Activated T-cell treated with anti-CD3 and anti-CD28 coated beads, Interleukin-2, amount 50 U/mL, for 72 hours (primary cell): Measurements from ENCODE around the gene KDM5C. TPM values are rescaled to one million over a fixed set of nuclear protein-coding genes. Genes with fewer than 3 reads are reported as not detected.

Experiments used
- ATAC-seq, 2 donors: fragments of 150-1000 bp; cut with Tn5 transposase; replicated peaks in 1 of 2; 2 replicates each; pipeline ENCODE4 v1.10.0; 2021; ENCODE audit warnings: moderate library complexity in 2 of 2, mild to moderate bottlenecking in 1 of 2
- DNase-seq, 2 donors: peaks; one replicate each; pipeline ENCODE4 v3.0.0; 2021 to 2022; ENCODE audit warnings: mixed read lengths in 1 of 2
- H3K27ac Mint-ChIP-seq: one replicate; pipeline ENCODE4 v1.8.0; 2022; ENCODE audit warnings: mild to moderate bottlenecking, moderate library complexity, mixed read lengths
- H3K27me3 Mint-ChIP-seq: one replicate; pipeline ENCODE4 v1.8.0; 2022; ENCODE audit warnings: low read depth, mixed read lengths
- H3K36me3 Mint-ChIP-seq, 2 donors: one replicate each; pipeline ENCODE4 v1.8.0; 2022; ENCODE audit warnings: mixed read lengths in 2 of 2, mild to moderate bottlenecking in 1 of 2; ENCODE audit not compliant: insufficient read depth in 2 of 2
- H3K4me1 Mint-ChIP-seq: one replicate; pipeline ENCODE4 v1.8.0; 2022; ENCODE audit warnings: low read depth, mixed read lengths
- H3K4me3 Mint-ChIP-seq, 2 donors: one replicate each; pipeline ENCODE4 v1.8.0; 2022; ENCODE audit warnings: mild to moderate bottlenecking in 2 of 2, mixed read lengths in 2 of 2, moderate library complexity in 2 of 2
- H3K9me3 Mint-ChIP-seq, 2 donors: one replicate each; pipeline ENCODE4 v1.8.0; 2022; ENCODE audit warnings: mixed read lengths in 2 of 2
- total RNA-seq, 2 donors: library from RNA; stranded (reverse); gene quantifications; one replicate each; pipeline ENCODE4 v1.2.3, GENCODE V29; 2022

Gene KDM5C
- 100 to 1,000 TPM; 105 to 151 TPM for total RNA-seq

DNA sequence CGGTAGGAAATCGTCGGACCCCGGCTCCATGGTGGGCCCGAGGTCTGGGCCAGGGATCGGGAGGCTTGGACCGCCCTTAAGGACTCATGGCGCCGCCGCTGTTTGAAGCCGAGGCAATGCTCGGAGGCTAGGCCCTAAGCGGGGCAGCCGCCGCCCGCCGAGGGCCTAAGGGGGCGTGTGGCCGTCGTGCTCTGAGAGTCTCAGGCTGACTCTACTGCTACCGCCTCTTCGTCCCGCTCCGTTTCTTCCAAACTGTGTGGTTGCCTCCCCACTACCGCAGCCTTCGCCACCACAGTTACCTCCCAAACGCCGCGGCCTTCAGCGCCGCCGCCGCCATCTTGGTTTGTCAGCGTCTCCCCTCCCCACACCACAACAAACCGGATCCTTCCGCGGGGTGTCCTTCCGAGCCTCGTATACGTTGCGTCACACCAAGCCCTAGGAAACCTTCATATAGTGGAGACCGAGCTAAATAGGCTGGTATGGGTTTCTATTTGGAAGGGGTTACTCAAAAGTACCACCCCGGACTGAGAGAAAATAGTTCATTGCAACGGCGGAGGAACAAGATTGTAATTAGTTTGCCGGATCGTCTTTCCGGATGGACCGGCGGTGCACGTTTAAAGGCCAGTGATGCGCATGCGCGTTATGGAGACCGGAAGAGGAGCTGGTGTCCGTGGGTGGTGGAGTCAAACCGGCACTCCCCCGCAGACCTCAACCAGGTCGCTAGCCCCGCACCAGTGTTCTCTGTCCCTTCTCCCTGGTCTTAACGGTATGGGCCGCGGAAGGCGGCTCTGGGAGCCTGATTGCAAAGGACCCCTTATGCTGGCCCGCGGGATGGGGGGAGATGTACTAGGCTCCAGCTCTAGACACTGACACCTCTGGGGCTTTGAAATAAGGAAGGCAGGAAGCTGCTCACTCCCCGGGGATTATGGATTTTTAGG lies at the start of gene KDM5C:
Gene KDM5C, minus strand, starts transcription at position 348 of the 938 bp plus-strand sequence. Its CDS starts 318 bp downstream, at position 30.
- H3K4me1 Mint-ChIP-seq = peaks cover 43% of the 10 kb centered on the region
- H3K9me3 Mint-ChIP-seq = no peaks in the 10 kb centered on the region
- peaks cover 7 to 16% of the 10 kb centered on the region in 2 donors for H3K36me3 Mint-ChIP-seq
- DNase-seq (peak; percentile 88 to 95), ATAC-seq (peak; percentile 86 to 87)
- peak within 1 kb of the TSS; percentile 90 for H3K4me3 Mint-ChIP-seq
- peak within 1 kb of the TSS; percentile 99 for H3K27ac Mint-ChIP-seq
- peaks cover 2% of the 10 kb centered on the region for H3K27me3 Mint-ChIP-seq

DNA sequence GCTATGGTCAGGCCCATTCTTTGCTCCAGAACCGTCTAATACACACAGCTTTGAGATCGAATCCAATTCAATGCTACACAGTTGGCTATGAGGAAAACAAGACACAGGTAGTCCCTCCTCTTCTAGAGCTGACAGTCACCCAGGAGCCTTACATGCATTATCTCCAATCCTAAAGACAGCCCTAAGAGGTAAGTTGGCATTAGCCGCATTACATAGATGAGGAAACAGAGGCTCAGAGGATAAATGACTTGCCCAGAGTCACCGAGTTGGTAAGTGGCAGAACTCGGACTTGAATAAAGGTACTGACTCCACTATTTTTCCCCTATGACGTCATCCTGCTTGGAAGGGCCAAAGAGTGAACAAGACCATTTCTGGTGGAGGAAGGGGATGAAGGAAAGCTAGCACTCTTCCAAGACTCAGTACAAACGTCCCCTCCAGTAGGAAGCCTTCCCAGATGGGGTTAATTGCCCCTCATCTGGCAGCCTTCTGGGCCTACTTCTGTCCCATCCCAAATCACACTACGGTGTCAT lies 47.9 kb upstream of the KDM5C start:
- no peak overlapping the region for H3K27ac Mint-ChIP-seq
- no peaks in the 10 kb centered on the region for H3K36me3 Mint-ChIP-seq
- no peaks in the 10 kb centered on the region for H3K27me3 Mint-ChIP-seq
- no peaks in the 10 kb centered on the region for H3K4me1 Mint-ChIP-seq
- H3K4me3 Mint-ChIP-seq = no peak overlapping the region
- no peak for ATAC-seq
- no peak for DNase-seq
- no peaks in the 10 kb centered on the region for H3K9me3 Mint-ChIP-seq

DNA sequence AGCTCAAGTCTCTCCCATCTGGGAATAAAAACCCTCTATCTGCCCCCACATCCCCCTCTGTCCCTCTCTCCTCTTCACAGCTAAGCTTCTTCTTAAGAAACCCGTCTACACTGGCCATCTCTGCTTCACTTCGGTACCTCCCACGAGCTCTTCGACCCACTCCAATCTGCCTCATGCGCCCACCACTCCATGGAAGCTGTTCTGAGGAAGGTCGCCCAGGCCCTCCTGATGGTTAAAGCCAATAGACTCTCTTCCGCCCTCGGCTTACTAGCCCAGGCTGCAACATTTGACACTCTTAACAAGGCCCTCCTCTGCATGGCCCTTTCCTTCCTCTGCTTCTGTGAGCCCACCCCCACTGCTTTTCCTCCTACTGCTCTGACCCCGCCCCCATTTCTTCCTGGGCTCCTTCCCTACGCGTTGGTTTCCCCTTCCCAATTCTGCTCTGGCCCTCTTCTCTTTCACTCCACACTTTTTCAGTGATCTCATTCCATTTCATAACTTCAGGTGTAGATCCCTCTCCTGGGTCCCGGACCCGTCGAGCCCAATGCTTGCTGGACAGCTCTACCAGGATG lies 44.6 kb upstream of the KDM5C start:
- Mint-ChIP-seq H3K9me3 (no peaks in the 10 kb centered on the region), H3K27me3 (peaks cover 19% of the 10 kb centered on the region), H3K4me1 (no peaks in the 10 kb centered on the region), H3K4me3 (no peak overlapping the region), H3K36me3 (no peaks in the 10 kb centered on the region), H3K27ac (no peak overlapping the region)
- ATAC-seq (no peak), DNase-seq (no peak)

DNA sequence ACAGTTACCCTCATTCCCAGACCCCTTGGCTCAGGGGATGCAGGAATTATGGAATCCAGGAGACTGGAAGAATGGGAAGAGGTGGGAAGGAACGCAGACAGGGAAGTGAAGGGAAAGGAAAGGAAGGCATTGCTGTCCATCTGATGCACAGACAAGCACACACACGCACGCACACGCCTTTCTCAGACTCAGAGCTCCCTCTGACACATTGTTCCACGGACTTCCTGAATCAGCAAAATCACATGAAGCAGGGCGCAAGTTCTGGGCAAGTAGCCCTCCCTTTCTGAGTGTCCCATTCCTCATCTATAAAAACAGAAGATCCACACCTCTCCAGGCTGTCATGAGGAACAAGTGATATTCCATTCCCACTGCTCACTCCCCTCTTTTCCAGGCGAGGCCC lies 43.2 kb upstream of the KDM5C start:
- DNase-seq = no peak
- no peak for ATAC-seq
- no peak overlapping the region for H3K4me3 Mint-ChIP-seq
- peaks cover 11% of the 10 kb centered on the region for H3K4me1 Mint-ChIP-seq
- H3K36me3 Mint-ChIP-seq = no peaks in the 10 kb centered on the region
- no peak overlapping the region for H3K27ac Mint-ChIP-seq
- H3K9me3 Mint-ChIP-seq = no peaks in the 10 kb centered on the region
- peaks cover 33% of the 10 kb centered on the region for H3K27me3 Mint-ChIP-seq

DNA sequence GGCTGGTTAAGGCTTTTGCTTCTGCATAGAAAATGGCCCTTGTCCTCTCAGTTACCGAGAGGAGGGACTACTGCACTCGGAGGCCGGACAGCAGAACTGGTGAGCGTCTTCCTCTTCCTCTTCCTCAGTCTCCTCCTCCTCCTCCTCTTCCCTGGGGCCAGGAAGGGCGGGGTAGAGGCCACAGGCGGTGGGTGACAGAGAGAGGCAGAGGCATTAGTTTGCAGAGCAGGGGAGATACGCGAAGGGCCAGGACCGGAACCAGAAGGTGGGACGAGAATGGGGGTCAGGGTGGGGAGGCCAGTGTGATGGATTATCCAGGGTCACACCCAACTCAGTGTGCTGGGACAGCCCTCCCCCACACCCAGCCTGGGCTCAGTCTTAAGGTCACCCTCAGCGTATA lies 41.9 kb upstream of the KDM5C start:
- no peaks in the 10 kb centered on the region for H3K36me3 Mint-ChIP-seq
- DNase-seq = no peak
- no peak overlapping the region for H3K4me3 Mint-ChIP-seq
- ATAC-seq = no peak
- peaks cover 45% of the 10 kb centered on the region for H3K27me3 Mint-ChIP-seq
- peaks cover 23% of the 10 kb centered on the region for H3K4me1 Mint-ChIP-seq
- H3K9me3 Mint-ChIP-seq = no peaks in the 10 kb centered on the region
- H3K27ac Mint-ChIP-seq = no peak overlapping the region

DNA sequence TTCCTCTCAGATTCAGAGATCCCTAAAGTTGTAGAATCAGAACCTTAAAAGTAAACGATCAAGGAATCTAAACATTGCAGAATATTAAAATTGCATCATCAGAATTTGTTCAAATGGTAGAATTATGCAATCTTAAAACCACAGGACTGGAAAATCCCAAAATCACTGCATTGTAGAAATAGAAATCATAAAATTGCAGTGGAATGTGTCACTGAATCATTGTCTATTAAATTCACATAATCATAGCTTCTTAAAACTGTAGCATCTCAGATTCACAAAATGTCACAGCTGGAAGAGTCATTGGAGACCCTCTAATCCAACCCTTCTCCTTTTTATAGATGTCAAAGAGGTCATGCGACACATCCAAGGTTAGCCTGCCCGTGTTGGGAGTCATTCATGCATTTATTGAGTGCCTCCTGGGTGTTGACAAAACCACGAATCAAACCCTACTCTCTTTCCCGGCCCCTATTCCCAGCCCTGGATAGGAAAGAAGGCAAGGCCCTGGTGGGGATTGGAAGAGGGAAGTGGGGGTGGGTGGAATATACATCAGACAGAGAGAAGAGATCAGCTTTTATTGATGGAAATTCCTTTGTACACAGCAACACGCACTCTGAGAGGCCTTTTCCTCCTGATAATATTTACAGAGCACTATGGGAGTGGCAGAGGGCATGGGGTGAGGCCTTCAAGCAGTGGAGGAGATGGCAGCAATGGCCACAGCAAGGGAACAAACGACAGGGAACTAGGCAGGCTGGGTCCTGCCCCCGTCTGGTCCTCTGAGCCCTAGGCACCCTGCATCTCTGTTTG lies 41.0 kb upstream of the KDM5C start:
- Mint-ChIP-seq H3K4me3 (no peak overlapping the region), H3K36me3 (no peaks in the 10 kb centered on the region), H3K27me3 (peaks cover 54% of the 10 kb centered on the region), H3K9me3 (no peaks in the 10 kb centered on the region), H3K4me1 (peaks cover 31% of the 10 kb centered on the region), H3K27ac (no peak overlapping the region)
- no peak for DNase-seq
- no peak for ATAC-seq

DNA sequence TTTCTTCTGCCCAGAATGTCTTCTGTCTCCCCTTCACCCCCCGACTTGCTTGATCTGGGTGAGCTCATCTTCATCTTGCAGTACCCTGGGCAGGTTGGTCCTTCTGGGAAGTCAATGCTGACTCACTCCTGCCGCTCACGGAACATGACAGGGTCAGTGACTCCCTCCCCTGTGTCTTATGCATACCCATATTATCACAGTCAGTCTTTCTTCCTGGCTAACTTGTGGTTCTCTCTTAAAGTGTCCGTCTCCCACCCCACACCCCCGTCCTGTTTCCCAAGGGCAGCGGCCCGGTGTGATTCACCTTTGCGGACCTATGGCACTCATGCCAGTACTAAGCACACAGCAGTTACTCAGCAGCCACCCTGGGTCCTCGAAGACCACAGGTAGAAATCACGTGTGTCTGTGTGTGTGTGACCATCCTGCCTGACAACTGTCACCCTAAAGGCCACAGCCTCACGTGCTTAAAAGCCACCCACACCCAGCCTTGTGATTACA lies 38.6 kb upstream of the KDM5C start:
- Mint-ChIP-seq H3K4me3 (peak overlapping the region; percentile 64 to 70), H3K4me1 (peaks cover 31% of the 10 kb centered on the region), H3K27ac (no peak overlapping the region), H3K9me3 (no peaks in the 10 kb centered on the region), H3K27me3 (peaks cover 61% of the 10 kb centered on the region), H3K36me3 (no peaks in the 10 kb centered on the region)
- ATAC-seq = peak; percentile 82 to 90
- peak; percentile 41 to 48 for DNase-seq

DNA sequence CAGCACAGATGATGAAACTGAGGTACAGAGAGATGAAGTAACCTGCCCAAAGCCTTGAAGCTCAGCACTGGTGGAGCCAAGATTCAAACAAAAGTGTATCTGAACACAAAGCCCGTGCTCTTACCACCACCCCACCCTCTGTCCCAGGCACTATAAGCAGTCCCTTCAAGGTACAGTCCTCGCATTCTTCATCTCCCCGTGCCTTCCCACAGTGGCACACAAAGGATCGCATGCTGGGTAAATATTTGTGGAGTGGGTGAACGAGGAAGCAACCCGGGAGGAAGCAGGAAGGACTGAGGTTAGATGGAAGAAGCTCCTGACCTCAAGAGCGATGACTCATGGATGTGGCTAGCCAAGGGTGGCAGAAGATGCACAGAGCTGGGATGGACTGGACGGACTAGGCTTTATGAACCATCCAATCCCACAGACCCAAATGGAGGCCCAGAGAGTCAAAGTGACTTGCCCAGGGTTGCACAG lies 37.9 kb upstream of the KDM5C start:
- Mint-ChIP-seq H3K4me1 (peaks cover 31% of the 10 kb centered on the region), H3K27me3 (peaks cover 65% of the 10 kb centered on the region), H3K4me3 (peak overlapping the region; percentile 56 to 62), H3K9me3 (no peaks in the 10 kb centered on the region), H3K27ac (peak overlapping the region; percentile 33), H3K36me3 (no peaks in the 10 kb centered on the region)
- peak; percentile 12 to 15 for DNase-seq
- peak; percentile 40 to 51 for ATAC-seq

DNA sequence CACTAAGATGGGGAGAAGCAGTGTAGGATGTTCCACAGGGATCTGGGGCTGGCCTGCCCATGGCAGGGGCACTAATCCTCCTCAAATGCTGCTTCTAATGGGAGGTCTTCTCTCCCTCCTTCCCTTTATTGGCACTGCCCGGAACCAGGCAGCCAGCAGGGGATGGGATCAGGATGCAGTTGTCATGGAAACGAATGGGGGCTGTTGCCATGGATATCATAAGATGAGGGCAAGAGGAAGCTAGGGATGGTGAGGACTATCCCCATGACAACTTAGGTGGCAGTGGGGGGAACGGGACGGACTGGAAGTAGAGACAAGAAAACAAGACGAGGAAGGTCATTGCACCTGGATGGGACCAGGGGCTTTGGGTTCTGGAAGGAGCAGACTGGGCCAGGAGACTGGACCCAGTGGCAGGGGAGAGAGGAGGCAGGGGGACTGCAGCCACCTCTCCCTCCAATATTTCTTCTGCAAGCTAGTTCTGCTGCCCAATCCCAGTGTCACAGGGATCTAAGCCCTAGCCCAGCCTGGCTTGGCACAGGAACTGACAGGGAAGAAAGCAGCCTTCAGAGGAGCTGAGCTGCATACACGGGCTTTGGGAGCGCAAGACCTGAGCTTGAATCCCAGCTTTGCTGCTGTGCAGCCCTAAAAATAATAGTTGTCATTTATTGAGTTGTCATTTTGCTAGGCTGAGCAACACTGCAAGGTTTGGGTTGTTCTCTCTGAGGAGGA lies 37.3 kb upstream of the KDM5C start:
- no peak for ATAC-seq
- no peak for DNase-seq
- Mint-ChIP-seq H3K4me3 (peak overlapping the region; percentile 56 to 62), H3K27me3 (peaks cover 71% of the 10 kb centered on the region), H3K27ac (no peak overlapping the region), H3K36me3 (no peaks in the 10 kb centered on the region), H3K4me1 (peaks cover 31% of the 10 kb centered on the region), H3K9me3 (no peaks in the 10 kb centered on the region)

DNA sequence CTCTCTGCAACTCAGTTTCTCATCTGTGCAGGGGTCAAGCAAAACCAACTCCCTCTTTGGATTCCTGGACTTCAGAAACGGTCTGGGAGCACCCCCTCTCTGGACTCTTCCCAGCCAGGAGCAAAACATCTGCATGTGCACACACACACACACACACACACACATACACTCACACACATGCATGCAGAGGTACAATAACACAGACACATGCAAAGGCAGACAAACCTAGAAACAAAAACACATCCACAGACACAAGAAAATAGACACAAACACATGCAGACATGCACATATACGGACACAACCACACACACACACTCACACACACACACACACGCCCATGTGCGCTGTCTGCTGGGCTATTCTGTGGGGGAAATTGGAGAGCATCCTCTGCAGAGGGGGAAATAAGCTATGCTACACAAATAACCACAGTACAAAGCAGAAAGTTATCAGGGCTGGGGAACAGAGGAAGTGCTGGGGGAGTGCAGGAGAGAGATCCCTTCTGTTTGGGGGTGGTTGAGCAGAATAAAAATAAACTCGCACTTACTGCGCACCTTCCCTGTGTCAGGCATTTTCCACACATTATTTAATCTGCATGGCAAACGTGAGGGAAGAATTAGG lies 36.5 kb upstream of the KDM5C start:
- no peak overlapping the region for H3K4me3 Mint-ChIP-seq
- no peak for ATAC-seq
- peaks cover 71% of the 10 kb centered on the region for H3K27me3 Mint-ChIP-seq
- DNase-seq = no peak
- H3K27ac Mint-ChIP-seq = no peak overlapping the region
- H3K4me1 Mint-ChIP-seq = peaks cover 31% of the 10 kb centered on the region
- H3K36me3 Mint-ChIP-seq = no peaks in the 10 kb centered on the region
- H3K9me3 Mint-ChIP-seq = no peaks in the 10 kb centered on the region

DNA sequence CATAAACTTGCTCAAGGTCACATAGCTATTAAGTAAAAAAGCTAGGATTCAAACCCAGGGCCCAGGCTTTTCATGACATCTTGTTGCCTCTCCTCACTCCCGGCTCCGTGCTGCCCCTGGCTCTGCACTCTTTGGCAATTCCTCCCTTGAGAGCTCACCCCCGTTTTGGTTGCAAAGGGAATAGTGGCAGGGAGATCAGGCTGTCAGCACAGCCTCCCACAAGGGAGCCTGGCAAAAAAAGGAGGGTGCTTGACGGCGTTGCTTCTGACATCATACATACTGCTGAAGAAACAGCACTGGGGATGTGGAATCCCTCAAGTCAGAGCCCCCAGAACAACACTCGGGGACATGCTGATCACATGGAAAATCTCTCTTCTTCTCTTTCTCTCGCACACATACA lies 35.8 kb upstream of the KDM5C start:
- Mint-ChIP-seq H3K4me3 (no peak overlapping the region), H3K9me3 (no peaks in the 10 kb centered on the region), H3K36me3 (no peaks in the 10 kb centered on the region), H3K4me1 (peaks cover 31% of the 10 kb centered on the region), H3K27me3 (peaks cover 65% of the 10 kb centered on the region), H3K27ac (no peak overlapping the region)
- DNase-seq (no peak), ATAC-seq (no peak)
